GM18520 (cell line): ENCODE data around the gene ERGIC1.
A peak's percentile ranks its signal among the peaks of the same experiment; 100 is the strongest.
"Not testable (repeated sequence)": the region's sequence is repeated elsewhere in the genome, so short reads cannot be mapped to it uniquely, and the experiment has no call there.

Experiments used
- ATAC-seq: cut with Tn5 transposase; IDR thresholded peaks from one replicate; pipeline ENCODE4 v1.9.1; 2021; ENCODE audit not compliant: unreplicated experiment

Gene ERGIC1

GRCh38 chr5:172833686-172834414 lies at the start of gene ERGIC1:
TSS of gene ERGIC1 (plus strand) at chr5:172834251. CDS start at chr5:172834414, 163 bp downstream.
- peak; percentile 44 for ATAC-seq

GRCh38 chr5:172785429-172786088 lies 48.5 kb upstream of the ERGIC1 start:
- ATAC-seq, result no peak

GRCh38 chr5:172786736-172787462 lies 47.2 kb upstream of the ERGIC1 start:
- ATAC-seq, result no peak

- ATAC-seq, result not testable (repeated sequence)
Measured at GRCh38 chr5:172787538-172787937, 46.5 kb upstream of the ERGIC1 start.

- no peak for ATAC-seq
Measured at GRCh38 chr5:172788771-172789686, 45.0 kb upstream of the ERGIC1 start.

GRCh38 chr5:172789687-172790495 lies 44.2 kb upstream of the ERGIC1 start:
- no peak for ATAC-seq

- ATAC-seq, result no peak
Measured at GRCh38 chr5:172790496-172790889, 43.6 kb upstream of the ERGIC1 start.

GRCh38 chr5:172791286-172791685 lies 42.8 kb upstream of the ERGIC1 start:
- ATAC-seq, result no peak

- no peak for ATAC-seq
Measured at GRCh38 chr5:172791726-172792445, 42.2 kb upstream of the ERGIC1 start.

- ATAC-seq, result no peak
Measured at GRCh38 chr5:172792701-172793570, 41.1 kb upstream of the ERGIC1 start.

GRCh38 chr5:172793577-172794488 lies 40.2 kb upstream of the ERGIC1 start:
- no peak for ATAC-seq

GRCh38 chr5:172795318-172795977 lies 38.6 kb upstream of the ERGIC1 start:
- ATAC-seq, result no peak

- ATAC-seq, result no peak
Measured at GRCh38 chr5:172796306-172796705, 37.7 kb upstream of the ERGIC1 start.

GRCh38 chr5:172797771-172798191 lies 36.3 kb upstream of the ERGIC1 start:
- ATAC-seq, result no peak

- ATAC-seq, result no peak
Measured at GRCh38 chr5:172798422-172799215, 35.4 kb upstream of the ERGIC1 start.

GRCh38 chr5:172799416-172799815 lies 34.6 kb upstream of the ERGIC1 start:
- ATAC-seq, result no peak
